ENCODE results near the gene GPR39.

The GPR39 gene

GRCh38 chr2:132641819-132642218 is 225.2 kb downstream of the GPR39 start:
- TF ChIP-seq, protein P1, sequence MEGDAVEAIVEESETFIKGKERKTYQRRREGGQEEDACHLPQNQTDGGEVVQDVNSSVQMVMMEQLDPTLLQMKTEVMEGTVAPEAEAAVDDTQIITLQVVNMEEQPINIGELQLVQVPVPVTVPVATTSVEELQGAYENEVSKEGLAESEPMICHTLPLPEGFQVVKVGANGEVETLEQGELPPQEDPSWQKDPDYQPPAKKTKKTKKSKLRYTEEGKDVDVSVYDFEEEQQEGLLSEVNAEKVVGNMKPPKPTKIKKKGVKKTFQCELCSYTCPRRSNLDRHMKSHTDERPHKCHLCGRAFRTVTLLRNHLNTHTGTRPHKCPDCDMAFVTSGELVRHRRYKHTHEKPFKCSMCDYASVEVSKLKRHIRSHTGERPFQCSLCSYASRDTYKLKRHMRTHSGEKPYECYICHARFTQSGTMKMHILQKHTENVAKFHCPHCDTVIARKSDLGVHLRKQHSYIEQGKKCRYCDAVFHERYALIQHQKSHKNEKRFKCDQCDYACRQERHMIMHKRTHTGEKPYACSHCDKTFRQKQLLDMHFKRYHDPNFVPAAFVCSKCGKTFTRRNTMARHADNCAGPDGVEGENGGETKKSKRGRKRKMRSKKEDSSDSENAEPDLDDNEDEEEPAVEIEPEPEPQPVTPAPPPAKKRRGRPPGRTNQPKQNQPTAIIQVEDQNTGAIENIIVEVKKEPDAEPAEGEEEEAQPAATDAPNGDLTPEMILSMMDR (IDR thresholded peaks at IDR 0.05) = no peak

GRCh38 chr2:132642415-132642814 is 225.8 kb downstream of the GPR39 start:
- TF ChIP-seq, protein P1 (IDR thresholded peaks at IDR 0.05) = no peak

DNA sequence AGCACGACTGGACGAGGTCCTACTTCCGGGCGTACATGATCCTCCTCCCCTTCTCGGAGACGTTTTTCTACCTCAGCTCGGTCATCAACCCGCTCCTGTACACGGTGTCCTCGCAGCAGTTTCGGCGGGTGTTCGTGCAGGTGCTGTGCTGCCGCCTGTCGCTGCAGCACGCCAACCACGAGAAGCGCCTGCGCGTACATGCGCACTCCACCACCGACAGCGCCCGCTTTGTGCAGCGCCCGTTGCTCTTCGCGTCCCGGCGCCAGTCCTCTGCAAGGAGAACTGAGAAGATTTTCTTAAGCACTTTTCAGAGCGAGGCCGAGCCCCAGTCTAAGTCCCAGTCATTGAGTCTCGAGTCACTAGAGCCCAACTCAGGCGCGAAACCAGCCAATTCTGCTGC is 228.6 kb downstream of the GPR39 start:
- TF ChIP-seq, protein P1 (IDR thresholded peaks at IDR 0.05) = no peak

DNA sequence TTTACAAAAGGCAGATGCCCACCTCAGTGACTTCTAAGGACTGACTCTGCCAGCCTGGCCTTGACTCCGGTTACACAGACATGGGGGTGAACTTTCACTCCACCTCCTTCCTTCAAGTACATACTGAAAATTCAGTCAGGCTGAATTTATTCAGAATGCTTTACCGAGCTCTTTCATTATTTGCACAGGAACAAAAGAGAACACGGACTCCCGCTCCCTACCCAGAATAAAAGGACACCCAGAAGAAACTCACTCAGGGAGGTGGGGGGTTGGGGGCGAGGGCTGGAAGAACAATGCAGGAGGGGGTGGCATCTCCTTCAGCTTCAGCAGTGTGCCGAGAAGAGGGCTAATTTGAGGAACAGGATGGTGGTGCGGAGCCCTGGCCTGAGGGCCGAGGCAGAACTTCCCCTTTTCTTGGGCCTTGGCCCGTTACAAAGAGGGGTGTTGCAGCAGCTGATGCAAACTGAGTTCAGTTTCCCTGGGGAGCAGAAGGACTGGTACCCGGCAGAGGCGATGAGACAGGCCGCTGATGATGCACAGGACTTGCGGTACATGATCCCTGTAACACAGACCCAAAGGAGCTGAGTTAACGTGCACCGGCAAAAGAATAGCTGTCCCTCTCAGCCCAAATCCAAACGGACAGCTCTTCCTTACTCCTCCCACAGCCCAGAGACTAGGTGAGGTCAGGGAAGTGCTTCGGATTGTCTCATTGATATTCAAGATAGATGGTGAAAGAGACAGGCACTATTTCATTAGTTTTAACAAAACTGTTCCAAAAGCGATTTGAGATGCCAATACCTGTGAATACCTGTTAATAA is 229.3 kb downstream of the GPR39 start:
- TF ChIP-seq, protein P1 (IDR thresholded peaks at IDR 0.05) = no peak

DNA sequence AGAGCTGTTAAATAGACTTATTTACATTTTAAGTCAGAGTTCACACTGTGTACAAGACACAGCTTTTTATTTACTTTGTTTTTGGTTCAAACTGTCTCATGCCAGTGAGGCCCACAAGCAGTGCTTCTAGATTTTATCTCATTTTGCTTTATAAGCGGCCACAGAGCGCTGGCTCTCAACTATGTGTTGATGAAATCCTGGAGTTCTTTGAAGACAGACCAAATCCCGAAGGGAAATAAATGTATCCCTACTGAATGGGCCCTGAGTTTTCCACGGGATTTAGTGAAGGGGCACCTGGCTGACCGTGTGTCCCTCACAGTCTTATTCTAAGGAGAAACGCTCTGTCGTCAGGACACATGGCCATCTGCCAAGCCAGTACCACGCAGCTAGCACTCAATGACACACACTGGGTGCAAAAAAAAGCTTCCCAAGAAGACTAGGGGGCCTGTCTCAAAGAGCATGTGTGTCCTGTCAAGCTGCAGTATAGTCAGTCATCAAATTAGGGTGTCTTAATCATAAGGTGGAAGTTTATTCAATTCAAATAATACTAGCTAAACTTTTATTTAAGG is 230.0 kb downstream of the GPR39 start:
- TF ChIP-seq, protein P1 (IDR thresholded peaks at IDR 0.05) = no peak

GRCh38 chr2:132651115-132652045 is 234.8 kb downstream of the GPR39 start:
- TF ChIP-seq, protein P1 (IDR thresholded peaks at IDR 0.05) = peak; percentile 41; the same call in 1 of the 2 replicates

DNA sequence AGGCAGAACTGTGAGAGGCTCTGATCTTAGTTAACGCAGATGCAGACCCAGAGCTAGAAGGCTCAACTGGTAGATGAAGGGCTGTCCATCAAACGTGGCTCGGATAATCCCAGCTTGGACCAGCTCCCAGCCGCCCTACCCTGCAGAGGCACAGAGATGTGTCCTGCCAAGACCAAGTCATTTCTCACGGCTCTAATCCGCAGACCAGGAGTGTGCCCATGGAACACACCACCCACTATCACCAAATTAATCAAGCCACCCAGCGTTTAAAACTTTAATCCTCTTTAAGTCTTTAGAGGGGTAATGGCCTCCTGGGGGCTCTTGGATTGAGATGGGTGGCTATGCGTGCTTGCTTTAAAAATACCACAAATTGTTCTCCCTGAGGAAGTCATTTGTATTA is 235.9 kb downstream of the GPR39 start:
- TF ChIP-seq, protein P1 (IDR thresholded peaks at IDR 0.05) = no peak

Data from LNCAP (cell line).